Panc1 (cell line): ENCODE measurements around the gene SYTL5. TPM values are rescaled to one million over a fixed set of nuclear protein-coding genes. Genes with fewer than 3 reads are reported as not detected.

ENCODE experiments used
- ATAC-seq: fragments of 200-7000 bp; cut with Tn5 transposase; 2 replicates; pipeline ENCODE4 v1.9.1; 2020; ENCODE audit warnings: mild to moderate bottlenecking, moderate library complexity
- BruUV-seq: library from RNA; stranded (reverse); fragments of 400-500 nt; replicated peaks from 2 replicates; lab custom pipeline; 2021; lab: Mats Ljungman, UMichigan
- CTCF ChIA-PET: fragments of 300-600 bp; sonication (Branson Sonifier 250); formaldehyde crosslinking; loops from one replicate; lab custom pipeline; 2022; ENCODE audit warnings: antibody characterized with exemption; lab: Charles Lee
- POLR2A ChIA-PET: fragments of 300-600 bp; sonication (Branson Sonifier 250); formaldehyde crosslinking; loops from one replicate; lab custom pipeline; 2022; ENCODE audit warnings: antibody characterized with exemption; lab: Charles Lee
- DNase-seq: peaks from one replicate; pipeline ENCODE4 v3.0.0-alpha.2; 2010; ENCODE audit warnings: low read depth, low spot score
- H3K27ac ChIP-seq: 2 replicates; pipeline ENCODE4 v1.5.1; 2011; ENCODE audit warnings: mild to moderate bottlenecking, low read length, inconsistent platforms
- H3K27me3 ChIP-seq: fragments of 200-500 bp; sonication (Bioruptor generic); 2 replicates; pipeline ENCODE4 v1.6.0; 2014; ENCODE audit warnings: low read length, inconsistent platforms; ENCODE audit not compliant: control insufficient read depth, insufficient read depth
- H3K36me3 ChIP-seq: fragments of 200-500 bp; sonication (Bioruptor generic); 2 replicates; pipeline ENCODE4 v1.5.1; 2014; ENCODE audit warnings: inconsistent platforms, mild to moderate bottlenecking, low read length, moderate library complexity; ENCODE audit not compliant: control insufficient read depth, insufficient read depth
- H3K4me1 ChIP-seq: 2 replicates; pipeline ENCODE4 v1.5.1; 2011; ENCODE audit warnings: inconsistent platforms, mild to moderate bottlenecking, low read length, moderate library complexity; ENCODE audit not compliant: control insufficient read depth, insufficient read depth
- H3K4me3 ChIP-seq, 2 experiments: 2 replicates each; pipeline ENCODE4 v1.5.1; 2011 to 2012; ENCODE audit warnings: low read depth in 2 of 2, low read length in 2 of 2, mild to moderate bottlenecking in 2 of 2, inconsistent platforms in 1 of 2, moderate library complexity in 1 of 2
- H3K9me3 ChIP-seq: fragments of 200-500 bp; sonication (Bioruptor generic); 2 replicates; pipeline ENCODE4 v1.5.1; 2014; ENCODE audit warnings: low read depth, mild to moderate bottlenecking, inconsistent platforms, low read length, moderate library complexity; ENCODE audit not compliant: control insufficient read depth, insufficient read depth
- CTCF ChIP-seq: fragments of 450-650 bp; IDR thresholded peaks from 2 replicates; pipeline ENCODE4 v1.5.1; 2017; ENCODE audit warnings: mild to moderate bottlenecking
- POLR2AphosphoS5 ChIP-seq: IDR thresholded peaks from 2 replicates; pipeline ENCODE4 v1.6.1; 2012; ENCODE audit warnings: mild to moderate bottlenecking, low read depth, low read length, moderate library complexity
- REST ChIP-seq, 2 experiments: IDR thresholded peaks; 2 replicates each; pipeline ENCODE4 v1.6.1; 2011 to 2012; ENCODE audit warnings: low read depth in 2 of 2, control low read depth in 1 of 2, low read length in 1 of 2, mild to moderate bottlenecking in 1 of 2, moderate library complexity in 1 of 2; ENCODE audit not compliant: insufficient read depth in 1 of 2
- SIN3A ChIP-seq: IDR thresholded peaks from 2 replicates; pipeline ENCODE4 v1.6.1; 2012; ENCODE audit warnings: low read depth, mild to moderate bottlenecking, low read length, moderate library complexity, borderline replicate concordance; ENCODE audit not compliant: insufficient read depth
- TCF7L2 ChIP-seq: IDR thresholded peaks from 2 replicates; pipeline ENCODE4 v1.6.1; 2011; ENCODE audit warnings: mild to moderate bottlenecking, low read depth, low read length, inconsistent platforms
- in situ Hi-C: cut with HindIII; loops from 2 replicates; pipeline ENCODE4 v1.10.0; 2016; ENCODE audit warnings: low sequenced_read_pairs, low pct_unique_long_range_greater_than_20kb
- intact Hi-C: fragments of 100-400 bp; cut with micrococcal nuclease; formaldehyde crosslinking; loops from one replicate; pipeline ENCODE4 v1.10.0; 2022; ENCODE audit not compliant: unreplicated experiment
- total RNA-seq: library from RNA; stranded (reverse); gene quantifications from one replicate; pipeline ENCODE4 v1.2.1, GENCODE V29; 2021; ENCODE audit not compliant: unreplicated experiment

Gene SYTL5
- total RNA-seq, 1 experiment from 2014 or later: 0.08 TPM

- ATAC-seq (no peak), DNase-seq (no peak)
- intact Hi-C loops (no loop called here), in situ Hi-C loops (no loop called here)
- POLR2A ChIA-PET: no interaction called here
- Histone ChIP-seq H3K4me1 (no peaks in the 10 kb centered on the region), H3K36me3 (no peaks in the 10 kb centered on the region), H3K27me3 (no peaks in the 10 kb centered on the region), H3K27ac (no peak overlapping the region), H3K9me3 (no peaks in the 10 kb centered on the region), H3K4me3 (no peak overlapping the region)
- CTCF ChIA-PET: no interaction called here
- BruUV-seq: no TSS peak
- TF ChIP-seq SIN3A: no peak
- TF ChIP-seq CTCF: no peak
- no peak for TF ChIP-seq TCF7L2
- TF ChIP-seq POLR2AphosphoS5: no peak
- TF ChIP-seq REST (IDR thresholded peaks at IDR 0.05; ENCODE audit: insufficient read depth in 1 of 2, low read depth in 2 of 2, low read length in 1 of 2): no peak
Observed at GRCh38 chrX:38006778-38007177, 425 bp downstream of the SYTL5 start.

- DNase-seq (no peak), ATAC-seq (no peak)
- H3K4me3 ChIP-seq: no peak overlapping the region
- ChIA-PET POLR2A (no interaction called here), CTCF (no interaction called here)
- H3K27ac ChIP-seq: no peak overlapping the region
- in situ Hi-C loops: no loop called here
- H3K4me1 ChIP-seq: no peaks in the 10 kb centered on the region
- no peaks in the 10 kb centered on the region for H3K27me3 ChIP-seq
- intact Hi-C loops: no loop called here
- BruUV-seq: no TSS peak
- TF ChIP-seq REST (IDR thresholded peaks at IDR 0.05; ENCODE audit: insufficient read depth in 1 of 2, low read depth in 2 of 2, low read length in 1 of 2): no peak
- TF ChIP-seq SIN3A: no peak
- no peak for TF ChIP-seq CTCF
- TF ChIP-seq TCF7L2: no peak
- TF ChIP-seq POLR2AphosphoS5: no peak
- H3K9me3 ChIP-seq: no peaks in the 10 kb centered on the region
- H3K36me3 ChIP-seq: no peaks in the 10 kb centered on the region
Observed at GRCh38 chrX:38008658-38009057, 2.3 kb downstream of the SYTL5 start.
